Measurements from ENCODE around the gene BATF3. TPM values are rescaled to one million over a fixed set of nuclear protein-coding genes. Genes with fewer than 3 reads are reported as not detected.

The BATF3 gene
- total RNA-seq, 1 donor from 2014 or later, result 0.28 TPM

DNA sequence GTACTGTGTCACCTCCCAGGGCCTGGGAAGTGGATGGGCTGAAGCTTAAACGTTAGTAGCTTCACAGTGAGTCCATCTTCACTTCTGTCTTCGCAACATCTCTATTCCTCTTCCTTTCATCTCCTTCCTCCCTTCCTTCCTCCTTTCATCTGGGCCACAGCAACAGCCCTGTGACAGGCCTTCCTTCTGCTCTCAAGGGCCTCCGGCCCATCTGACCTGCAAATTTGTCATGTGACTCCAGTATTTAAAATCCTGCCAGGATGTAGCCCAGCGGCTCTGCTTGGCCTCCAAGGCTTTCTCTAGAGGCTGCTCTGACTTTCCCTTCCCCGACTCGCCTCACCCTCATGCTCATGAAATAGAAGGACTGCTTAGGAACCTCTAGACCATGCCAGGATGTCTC is 10.9 kb upstream of the BATF3 start:
- ATAC-seq (no peak), DNase-seq (ENCODE audit: low spot score) (no peak)

DNA sequence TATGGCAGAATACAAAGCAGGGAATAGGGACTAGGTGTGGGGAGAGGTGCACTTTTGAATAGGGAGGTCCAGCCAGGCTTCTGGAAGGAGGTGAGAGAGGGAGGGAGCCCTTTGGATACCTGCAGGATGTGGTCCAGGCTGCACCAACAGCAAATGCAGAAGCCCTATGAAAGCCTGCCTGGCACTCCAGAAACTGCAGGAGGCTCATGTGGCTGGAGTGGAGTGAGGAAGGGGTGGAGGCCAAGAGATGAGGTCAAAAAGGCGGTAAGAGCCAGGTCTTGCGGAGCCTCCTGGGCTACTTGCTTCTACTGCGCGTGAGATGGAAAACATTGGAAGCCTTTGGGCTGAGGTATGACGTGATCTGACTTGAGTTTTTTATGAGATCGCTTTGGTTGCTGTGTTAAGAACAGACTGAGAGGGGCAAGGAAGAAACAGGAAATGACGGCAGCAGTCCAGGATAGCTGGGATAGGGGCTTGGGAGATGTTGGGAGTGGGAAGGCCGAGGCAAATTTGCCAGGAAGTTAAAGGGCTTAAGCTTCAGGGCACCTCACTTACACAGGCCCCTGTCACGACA is 4.4 kb upstream of the BATF3 start:
- DNase-seq (ENCODE audit: low spot score) (no peak), ATAC-seq (no peak)

DNA sequence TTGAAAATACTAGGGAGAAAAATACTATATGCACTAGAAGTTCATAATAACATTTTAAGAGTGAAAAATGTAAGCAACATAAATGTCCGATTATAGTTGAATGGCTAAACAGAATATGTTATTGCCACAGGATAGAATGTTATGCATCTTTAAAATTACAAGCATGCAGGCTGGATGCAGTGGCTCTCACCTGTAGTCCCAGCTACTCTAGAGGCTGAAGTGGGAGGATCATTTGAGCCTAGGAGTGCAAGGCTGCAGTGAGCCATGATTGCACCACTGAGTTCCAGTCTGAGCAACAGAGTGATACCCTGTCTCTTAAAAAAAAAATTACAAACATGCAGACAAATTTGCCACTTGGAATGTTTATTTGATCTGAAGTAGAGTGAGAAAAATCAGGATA is 3.0 kb upstream of the BATF3 start:
- ATAC-seq, result no peak
- DNase-seq (ENCODE audit: low spot score), result no peak

- ATAC-seq (no peak), DNase-seq (ENCODE audit: low spot score) (no peak)
These were observed 2.3 kb upstream of the BATF3 start for GRCh38 chr1:212701910-212702309.

DNA sequence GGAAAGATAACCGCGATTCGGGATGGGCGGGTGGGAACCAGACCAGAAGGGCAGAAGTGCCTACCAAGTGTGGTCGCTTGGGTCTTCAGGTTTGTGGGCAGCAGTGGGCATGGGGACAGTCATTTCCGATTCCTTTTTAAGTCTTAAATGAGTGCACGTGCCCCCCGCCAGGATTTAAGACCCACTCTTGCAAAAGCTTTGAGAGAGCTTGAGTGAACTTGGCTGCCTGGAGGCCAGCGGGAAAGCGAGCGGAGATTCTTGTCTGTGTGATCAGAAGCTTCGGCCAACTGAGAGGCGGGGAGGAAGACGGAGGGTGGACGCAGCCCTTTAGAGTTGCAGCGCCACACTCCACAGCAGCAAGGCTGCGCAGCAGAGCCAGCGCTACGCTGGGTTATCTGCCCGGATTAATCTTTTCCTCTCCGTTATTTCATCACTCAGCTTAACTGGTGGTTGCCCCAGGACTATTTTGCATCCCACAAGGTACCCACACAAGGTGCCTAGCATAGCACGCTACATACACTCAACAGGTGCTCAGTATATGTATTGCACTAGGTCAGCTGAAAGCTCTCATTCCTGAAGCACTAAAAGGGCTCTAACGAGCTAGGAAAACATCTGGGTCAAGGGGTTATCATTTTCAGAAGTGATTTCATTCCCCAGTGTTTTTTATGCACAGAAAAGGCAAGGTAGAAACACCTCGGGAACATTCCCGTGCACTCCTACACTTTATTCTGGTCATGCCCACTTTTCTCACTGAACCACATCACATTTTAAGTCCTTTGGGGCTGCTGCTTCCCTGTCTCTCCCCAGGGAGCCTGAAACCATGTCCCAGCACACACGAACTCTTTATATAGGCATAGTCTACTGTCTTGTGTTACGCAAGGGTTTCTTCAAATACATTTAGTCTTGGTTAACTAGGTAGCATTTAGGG is 1.5 kb upstream of the BATF3 start:
- ATAC-seq (peak; percentile 57), DNase-seq (ENCODE audit: low spot score) (no peak)

DNA sequence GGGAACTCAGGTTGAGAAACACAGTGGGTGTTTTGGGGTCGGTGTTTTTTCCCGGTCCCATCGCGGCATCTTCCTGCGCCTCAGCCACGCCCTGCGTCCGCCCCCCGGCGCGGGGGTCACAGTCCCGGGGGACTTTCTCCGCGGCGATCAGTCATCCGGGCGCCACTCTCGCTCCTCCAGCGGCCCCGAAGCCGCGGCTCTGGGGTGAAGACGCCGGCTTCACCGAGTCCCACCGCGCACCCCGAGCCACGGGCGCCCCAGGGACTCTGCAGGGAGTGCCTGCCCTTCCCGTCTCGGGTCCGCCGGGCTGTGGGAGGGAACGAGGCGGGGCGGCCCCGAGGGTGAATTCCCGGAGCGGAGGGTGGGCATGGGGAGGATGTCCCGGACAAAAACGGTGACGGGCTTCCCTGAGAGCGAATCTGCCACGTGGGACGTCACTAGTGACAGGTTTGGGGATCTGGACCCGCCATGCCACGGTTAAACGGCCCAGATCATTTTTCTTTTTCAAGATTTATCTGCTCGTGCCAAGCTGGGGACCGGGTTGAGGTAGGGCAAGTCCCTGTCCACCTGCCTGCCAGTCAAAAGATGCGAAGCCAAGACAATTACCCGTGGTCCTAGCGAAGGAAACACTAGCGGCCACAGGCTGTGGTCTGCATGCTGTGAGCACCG is 717 bp upstream of the BATF3 start:
- DNase-seq (ENCODE audit: low spot score), result no peak
- ATAC-seq, result peak; percentile 8

DNA sequence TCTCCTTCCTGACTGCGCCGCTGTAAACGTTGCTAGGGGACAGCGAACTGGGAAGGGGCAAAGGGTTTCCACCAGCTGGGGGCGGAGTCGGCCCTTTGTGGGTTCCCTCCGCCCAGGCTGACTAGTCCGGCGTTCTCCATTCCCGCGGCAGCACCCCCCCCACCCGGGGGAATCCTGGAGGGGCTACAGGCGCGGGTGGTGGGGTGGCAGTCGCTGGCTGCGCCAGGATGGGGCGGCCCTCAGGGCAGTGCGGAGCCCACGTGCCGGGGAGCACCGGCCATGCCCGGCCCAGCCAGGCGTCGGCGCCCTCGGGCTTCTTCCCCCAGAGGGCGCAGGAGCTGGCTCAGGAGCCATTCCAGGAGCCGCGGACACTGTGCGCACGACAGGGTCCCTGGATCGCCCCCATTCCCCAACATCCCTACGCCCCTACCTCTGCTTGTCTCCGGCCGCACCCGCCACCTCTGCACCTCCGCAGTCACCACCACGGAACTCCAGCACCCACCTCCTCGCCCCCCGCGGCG is 476 bp downstream of the BATF3 start:
- DNase-seq (ENCODE audit: low spot score), result no peak
- peak; percentile 83 for ATAC-seq

DNA sequence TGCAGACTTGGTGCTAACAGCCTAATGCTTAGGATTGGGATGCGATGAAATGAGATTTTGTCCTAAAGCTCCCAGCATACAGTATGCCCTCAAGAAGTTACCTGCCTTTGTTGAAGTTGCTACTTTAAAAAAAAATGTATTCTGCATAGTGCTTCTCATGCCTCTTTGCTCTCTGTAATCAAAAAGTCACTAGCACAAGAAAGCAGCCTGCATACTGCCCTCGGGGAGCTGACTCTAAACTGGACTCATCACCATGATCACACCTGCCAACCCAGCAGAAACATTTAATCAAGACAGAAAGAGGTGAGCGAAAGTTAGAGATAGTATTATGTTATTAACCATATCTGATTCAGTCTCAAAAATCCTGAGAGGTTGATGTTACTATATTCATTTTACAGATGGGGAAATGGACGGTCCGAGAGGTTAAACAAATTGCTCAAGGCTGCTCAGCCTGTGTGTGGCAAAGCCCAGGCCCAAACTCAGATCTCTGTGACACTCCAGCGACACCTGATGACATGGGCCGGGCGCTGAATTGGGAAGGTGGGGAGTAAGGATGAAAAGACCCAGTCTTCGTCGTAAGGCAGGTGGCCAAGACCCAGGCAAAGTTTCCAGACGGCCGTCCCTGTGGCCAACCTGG is 1.1 kb downstream of the BATF3 start:
- DNase-seq (ENCODE audit: low spot score) (no peak), ATAC-seq (peak; percentile 17)

DNA sequence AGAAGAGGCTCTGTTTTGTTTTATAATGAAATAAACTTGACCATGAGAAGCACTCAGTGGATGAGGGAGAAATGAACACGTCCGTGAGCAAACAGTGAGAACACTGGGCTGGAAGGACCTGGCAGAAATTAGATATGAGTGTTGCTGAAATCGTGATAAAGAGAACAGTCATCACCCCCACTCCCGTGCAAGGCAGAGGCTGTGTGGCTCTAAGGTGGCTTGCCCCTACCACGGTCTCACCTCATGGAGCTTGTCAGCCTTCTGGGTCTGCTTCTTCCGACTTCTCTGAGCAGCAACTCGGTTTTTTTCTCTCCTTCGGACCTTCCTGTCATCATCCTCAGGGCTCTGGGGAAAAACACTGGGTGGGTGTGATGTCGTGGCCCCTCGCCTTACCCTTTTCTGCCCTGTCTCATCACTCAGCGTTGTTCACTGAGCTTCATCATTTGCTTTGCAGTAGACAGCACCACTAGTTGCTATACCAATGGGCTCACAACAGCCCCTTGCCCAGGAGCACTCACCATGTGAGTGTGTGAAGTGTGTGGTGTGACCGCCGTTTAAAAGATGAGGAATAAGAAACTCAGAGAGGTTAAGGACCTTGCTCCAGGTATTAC is 2.8 kb downstream of the BATF3 start:
- DNase-seq (ENCODE audit: low spot score), result no peak
- no peak for ATAC-seq

DNA sequence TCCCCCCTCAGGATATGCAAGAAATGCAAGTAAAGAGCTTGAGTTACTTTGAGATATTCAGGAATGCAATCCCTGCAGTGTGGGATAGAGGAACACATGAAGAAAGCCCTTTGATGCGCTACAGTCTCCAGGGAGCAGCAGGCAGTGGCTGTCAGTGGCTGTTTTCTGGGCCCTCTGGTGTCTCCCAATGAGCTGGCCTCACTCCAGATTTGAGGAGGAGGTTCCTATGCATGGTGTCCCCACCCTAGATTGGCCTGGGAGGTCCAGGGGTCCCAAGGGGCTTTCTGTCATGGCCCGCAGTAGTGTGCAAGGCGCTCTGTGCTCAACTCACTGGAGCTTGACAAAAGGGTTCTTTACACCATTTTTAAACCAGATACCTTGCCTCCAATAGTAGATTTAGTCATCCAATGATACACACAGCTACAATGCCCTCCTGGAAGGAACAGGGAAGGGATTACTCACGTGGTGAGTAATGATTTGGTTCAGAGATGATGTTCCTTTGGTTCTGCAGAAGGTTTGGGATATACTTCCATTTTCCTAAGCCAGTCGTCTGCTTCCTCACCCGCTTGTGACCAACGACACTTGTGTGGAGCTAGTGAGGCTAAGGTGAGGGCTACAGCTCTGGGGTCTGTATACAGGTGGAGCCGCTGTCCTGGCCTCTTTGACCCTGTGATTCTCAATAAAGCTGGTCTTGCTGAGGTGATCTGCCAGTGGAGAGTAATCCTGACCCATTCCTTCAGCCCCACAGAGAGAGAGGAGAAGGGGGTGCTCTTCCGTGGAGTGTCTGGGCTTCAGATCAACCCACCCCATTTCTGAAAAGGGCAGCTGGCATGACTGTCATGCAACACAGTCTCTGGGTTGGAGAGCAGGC is 6.6 kb downstream of the BATF3 start:
- DNase-seq (ENCODE audit: low spot score), result no peak
- ATAC-seq, result no peak

- no peak for ATAC-seq
- DNase-seq (ENCODE audit: low spot score), result no peak
These were observed 8.0 kb downstream of the BATF3 start for GRCh38 chr1:212691561-212692071.

GRCh38 chr1:212690816-212691403 is 8.7 kb downstream of the BATF3 start:
- ATAC-seq (no peak), DNase-seq (ENCODE audit: low spot score) (no peak)

DNA sequence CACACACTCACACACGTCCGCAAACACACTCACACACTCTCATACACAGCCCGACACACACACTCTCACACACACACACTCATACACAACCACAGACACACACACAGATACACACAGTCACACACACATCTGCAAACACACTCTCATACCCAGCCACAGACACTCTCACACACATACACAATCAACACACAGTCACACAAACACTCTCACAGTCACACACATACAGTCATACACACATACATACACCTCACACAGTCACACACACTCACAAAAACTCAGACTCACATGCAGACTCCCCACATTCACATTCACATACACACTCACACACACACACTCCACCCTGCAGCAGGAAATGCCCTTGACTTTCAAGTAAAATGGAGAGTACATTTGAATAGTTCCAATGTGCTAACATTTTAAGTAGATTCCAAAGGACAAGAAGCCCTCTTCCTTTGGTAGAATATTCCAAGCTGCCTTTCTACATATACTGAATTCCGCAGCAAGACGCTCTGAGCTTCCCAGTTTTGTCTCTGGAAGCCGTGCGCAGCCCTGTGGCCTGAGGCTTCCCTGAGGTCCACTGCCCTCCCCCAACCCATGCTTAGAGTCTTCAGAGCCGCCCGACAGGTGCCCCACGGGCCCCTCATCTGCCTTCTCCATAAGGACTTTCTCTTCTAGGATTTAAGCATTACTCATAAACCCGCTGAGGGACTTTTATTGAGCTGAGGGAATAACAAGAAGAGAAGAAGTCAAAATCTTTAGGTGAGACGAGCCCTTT is 9.7 kb downstream of the BATF3 start:
- ATAC-seq, result no peak

GRCh38 chr1:212689196-212689725 is 10.4 kb downstream of the BATF3 start:
- ATAC-seq, result no peak

More for the DNA sequence above, 9.7 kb downstream of the BATF3 start:
- DNase-seq (ENCODE audit: low spot score), result no peak

GRCh38 chr1:212688341-212689047 is 11.1 kb downstream of the BATF3 start:
- DNase-seq (ENCODE audit: low spot score) (no peak), ATAC-seq (no peak)

More at GRCh38 chr1:212689196-212689725, 10.4 kb downstream of the BATF3 start:
- no peak for DNase-seq (ENCODE audit: low spot score)

DNA sequence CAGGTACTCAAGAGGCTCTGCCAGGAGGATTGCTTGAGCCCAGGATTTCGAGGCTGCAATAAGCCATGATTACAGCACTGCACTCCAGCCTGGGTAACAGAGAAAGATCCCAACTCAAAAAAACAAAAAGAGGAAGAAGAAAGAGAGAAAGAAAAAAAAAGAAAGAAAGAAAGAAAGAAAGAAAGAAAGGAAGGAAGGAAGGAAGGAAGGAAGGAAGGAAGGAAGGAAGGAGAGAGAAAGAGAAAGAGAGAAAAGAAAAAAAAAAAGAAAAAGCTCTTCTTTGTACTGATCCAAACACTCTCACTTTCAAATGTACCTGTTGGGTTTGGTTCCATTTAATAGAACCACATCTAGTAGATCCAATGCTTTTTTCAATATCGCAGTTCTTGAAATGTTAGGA is 11.8 kb downstream of the BATF3 start:
- DNase-seq (ENCODE audit: low spot score) (no peak), ATAC-seq (no peak)

GRCh38 chr1:212686591-212686990 is 13.0 kb downstream of the BATF3 start:
- DNase-seq (ENCODE audit: low spot score) (no peak), ATAC-seq (no peak)
